ENCODE results near the gene FBRS.

The FBRS gene

GRCh38 chr16:30609926-30610839 lies 48.0 kb upstream of the FBRS start, which contains the start of gene ZNF689 (continued):
- TF ChIP-seq, protein P1, sequence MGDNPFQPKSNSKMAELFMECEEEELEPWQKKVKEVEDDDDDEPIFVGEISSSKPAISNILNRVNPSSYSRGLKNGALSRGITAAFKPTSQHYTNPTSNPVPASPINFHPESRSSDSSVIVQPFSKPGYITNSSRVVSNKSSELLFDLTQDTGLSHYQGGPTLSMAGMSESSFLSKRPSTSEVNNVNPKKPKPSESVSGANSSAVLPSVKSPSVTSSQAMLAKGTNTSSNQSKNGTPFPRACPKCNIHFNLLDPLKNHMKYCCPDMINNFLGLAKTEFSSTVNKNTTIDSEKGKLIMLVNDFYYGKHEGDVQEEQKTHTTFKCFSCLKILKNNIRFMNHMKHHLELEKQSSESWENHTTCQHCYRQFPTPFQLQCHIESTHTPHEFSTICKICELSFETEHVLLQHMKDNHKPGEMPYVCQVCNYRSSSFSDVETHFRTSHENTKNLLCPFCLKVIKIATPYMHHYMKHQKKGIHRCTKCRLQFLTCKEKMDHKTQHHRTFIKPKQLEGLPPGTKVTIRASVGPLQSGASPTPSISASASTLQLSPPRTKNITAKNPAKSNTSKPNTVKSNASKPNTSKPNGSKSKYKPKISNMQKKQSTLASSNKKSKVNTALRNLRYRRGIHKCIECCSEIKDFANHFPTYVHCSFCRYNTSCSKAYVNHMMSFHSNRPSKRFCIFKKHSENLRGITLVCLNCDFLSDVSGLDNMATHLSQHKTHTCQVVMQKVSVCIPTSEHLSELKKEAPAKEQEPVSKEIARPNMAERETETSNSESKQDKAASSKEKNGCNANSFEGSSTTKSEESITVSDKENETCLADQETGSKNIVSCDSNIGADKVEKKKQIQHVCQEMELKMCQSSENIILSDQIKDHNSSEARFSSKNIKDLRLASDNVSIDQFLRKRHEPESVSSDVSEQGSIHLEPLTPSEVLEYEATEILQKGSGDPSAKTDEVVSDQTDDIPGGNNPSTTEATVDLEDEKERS (tag by site-specific recombination; IDR thresholded peaks at IDR 0.05): no peak
- no peak for TF ChIP-seq ZNF404 (tag by site-specific recombination; IDR thresholded peaks at IDR 0.05)
- TF ChIP-seq ZNF214 (tag by site-specific recombination; IDR thresholded peaks at IDR 0.05; ENCODE audit: borderline replicate concordance): no peak
- peak; percentile 78 for TF ChIP-seq ZNF341 (tag by site-specific recombination; IDR thresholded peaks at IDR 0.05; ENCODE audit: low read depth)
- TF ChIP-seq, protein P2, sequence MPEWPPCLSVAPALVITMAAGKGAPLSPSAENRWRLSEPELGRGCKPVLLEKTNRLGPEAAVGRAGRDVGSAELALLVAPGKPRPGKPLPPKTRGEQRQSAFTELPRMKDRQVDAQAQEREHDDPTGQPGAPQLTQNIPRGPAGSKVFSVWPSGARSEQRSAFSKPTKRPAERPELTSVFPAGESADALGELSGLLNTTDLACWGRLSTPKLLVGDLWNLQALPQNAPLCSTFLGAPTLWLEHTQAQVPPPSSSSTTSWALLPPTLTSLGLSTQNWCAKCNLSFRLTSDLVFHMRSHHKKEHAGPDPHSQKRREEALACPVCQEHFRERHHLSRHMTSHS (tag by site-specific recombination; IDR thresholded peaks at IDR 0.05): no peak; the same call in 1 of the 2 replicates
- peak; percentile 45; the same call in 1 of the 2 replicates for TF ChIP-seq KLF10 (tag by site-specific recombination; IDR thresholded peaks at IDR 0.05)
- no peak for TF ChIP-seq ZSCAN16 (tag by site-specific recombination; IDR thresholded peaks at IDR 0.05)
- TF ChIP-seq ZNF837 (tag by site-specific recombination; IDR thresholded peaks at IDR 0.05): no peak
- no peak; the same call in none of the 2 replicates for TF ChIP-seq ZNF10 (tag by site-specific recombination; IDR thresholded peaks at IDR 0.05)
- no peak for TF ChIP-seq ZNF202 (tag by site-specific recombination; IDR thresholded peaks at IDR 0.05; ENCODE audit: borderline replicate concordance)
- TF ChIP-seq ZNF571 (tag by site-specific recombination; IDR thresholded peaks at IDR 0.05): no peak
- TF ChIP-seq MZF1 (tag by site-specific recombination; IDR thresholded peaks at IDR 0.05; ENCODE audit: borderline replicate concordance): no peak
- no peak for TF ChIP-seq MEIS1 (CRISPR knock-in tag; IDR thresholded peaks at IDR 0.05; ENCODE audit: borderline replicate concordance)
- TF ChIP-seq, protein P3, sequence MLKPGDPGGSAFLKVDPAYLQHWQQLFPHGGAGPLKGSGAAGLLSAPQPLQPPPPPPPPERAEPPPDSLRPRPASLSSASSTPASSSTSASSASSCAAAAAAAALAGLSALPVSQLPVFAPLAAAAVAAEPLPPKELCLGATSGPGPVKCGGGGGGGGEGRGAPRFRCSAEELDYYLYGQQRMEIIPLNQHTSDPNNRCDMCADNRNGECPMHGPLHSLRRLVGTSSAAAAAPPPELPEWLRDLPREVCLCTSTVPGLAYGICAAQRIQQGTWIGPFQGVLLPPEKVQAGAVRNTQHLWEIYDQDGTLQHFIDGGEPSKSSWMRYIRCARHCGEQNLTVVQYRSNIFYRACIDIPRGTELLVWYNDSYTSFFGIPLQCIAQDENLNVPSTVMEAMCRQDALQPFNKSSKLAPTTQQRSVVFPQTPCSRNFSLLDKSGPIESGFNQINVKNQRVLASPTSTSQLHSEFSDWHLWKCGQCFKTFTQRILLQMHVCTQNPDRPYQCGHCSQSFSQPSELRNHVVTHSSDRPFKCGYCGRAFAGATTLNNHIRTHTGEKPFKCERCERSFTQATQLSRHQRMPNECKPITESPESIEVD (tag by site-specific recombination; IDR thresholded peaks at IDR 0.05): no peak
- TF ChIP-seq ZFHX2 (tag by site-specific recombination; conservative IDR thresholded peaks at IDR 0.05): peak; percentile 4; the same call in 1 of the 2 replicates
- TF ChIP-seq ZSCAN23 (tag by site-specific recombination; IDR thresholded peaks at IDR 0.05): 0 out of 2 replicates have a peak, but pooled peaks have one; percentile 35
- TF ChIP-seq, protein P4, sequence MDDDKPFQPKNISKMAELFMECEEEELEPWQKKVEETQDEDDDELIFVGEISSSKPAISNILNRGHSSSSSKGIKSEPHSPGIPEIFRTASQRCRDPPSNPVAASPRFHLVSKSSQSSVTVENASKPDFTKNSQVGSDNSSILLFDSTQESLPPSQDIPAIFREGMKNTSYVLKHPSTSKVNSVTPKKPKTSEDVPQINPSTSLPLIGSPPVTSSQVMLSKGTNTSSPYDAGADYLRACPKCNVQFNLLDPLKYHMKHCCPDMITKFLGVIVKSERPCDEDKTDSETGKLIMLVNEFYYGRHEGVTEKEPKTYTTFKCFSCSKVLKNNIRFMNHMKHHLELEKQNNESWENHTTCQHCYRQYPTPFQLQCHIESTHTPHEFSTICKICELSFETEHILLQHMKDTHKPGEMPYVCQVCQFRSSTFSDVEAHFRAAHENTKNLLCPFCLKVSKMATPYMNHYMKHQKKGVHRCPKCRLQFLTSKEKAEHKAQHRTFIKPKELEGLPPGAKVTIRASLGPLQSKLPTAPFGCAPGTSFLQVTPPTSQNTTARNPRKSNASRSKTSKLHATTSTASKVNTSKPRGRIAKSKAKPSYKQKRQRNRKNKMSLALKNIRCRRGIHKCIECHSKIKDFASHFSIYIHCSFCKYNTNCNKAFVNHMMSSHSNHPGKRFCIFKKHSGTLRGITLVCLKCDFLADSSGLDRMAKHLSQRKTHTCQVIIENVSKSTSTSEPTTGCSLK (tag by site-specific recombination; IDR thresholded peaks at IDR 0.05): no peak
- no peak for TF ChIP-seq ZNF521 (tag by site-specific recombination; IDR thresholded peaks at IDR 0.05)
- TF ChIP-seq ZNF174 (tag by site-specific recombination; IDR thresholded peaks at IDR 0.05): no peak
- TF ChIP-seq, protein P5, sequence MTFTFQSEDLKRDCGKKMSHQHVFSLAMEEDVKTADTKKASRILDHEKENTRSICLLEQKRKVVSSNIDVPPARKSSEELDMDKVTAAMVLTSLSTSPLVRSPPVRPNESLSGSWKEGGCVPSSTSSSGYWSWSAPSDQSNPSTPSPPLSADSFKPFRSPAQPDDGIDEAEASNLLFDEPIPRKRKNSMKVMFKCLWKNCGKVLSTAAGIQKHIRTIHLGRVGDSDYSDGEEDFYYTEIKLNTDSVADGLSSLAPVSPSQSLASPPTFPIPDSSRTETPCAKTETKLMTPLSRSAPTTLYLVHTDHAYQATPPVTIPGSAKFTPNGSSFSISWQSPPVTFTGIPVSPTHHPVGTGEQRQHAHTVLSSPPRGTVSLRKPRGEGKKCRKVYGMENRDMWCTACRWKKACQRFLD (tag by site-specific recombination; IDR thresholded peaks at IDR 0.05): no peak
- TF ChIP-seq ZNF23 (tag by site-specific recombination; IDR thresholded peaks at IDR 0.05; ENCODE audit: borderline replicate concordance): 0 out of 2 replicates have a peak, but pooled peaks have one; percentile 61
- peak; percentile 86 for TF ChIP-seq ZNF777 (tag by site-specific recombination; IDR thresholded peaks at IDR 0.05; ENCODE audit: borderline replicate concordance)
- TF ChIP-seq ZNF473 (tag by site-specific recombination; IDR thresholded peaks at IDR 0.05): no peak
- TF ChIP-seq, protein P6, sequence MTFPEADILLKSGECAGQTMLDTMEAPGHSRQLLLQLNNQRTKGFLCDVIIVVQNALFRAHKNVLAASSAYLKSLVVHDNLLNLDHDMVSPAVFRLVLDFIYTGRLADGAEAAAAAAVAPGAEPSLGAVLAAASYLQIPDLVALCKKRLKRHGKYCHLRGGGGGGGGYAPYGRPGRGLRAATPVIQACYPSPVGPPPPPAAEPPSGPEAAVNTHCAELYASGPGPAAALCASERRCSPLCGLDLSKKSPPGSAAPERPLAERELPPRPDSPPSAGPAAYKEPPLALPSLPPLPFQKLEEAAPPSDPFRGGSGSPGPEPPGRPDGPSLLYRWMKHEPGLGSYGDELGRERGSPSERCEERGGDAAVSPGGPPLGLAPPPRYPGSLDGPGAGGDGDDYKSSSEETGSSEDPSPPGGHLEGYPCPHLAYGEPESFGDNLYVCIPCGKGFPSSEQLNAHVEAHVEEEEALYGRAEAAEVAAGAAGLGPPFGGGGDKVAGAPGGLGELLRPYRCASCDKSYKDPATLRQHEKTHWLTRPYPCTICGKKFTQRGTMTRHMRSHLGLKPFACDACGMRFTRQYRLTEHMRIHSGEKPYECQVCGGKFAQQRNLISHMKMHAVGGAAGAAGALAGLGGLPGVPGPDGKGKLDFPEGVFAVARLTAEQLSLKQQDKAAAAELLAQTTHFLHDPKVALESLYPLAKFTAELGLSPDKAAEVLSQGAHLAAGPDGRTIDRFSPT (tag by site-specific recombination; IDR thresholded peaks at IDR 0.05): no peak
- no peak for TF ChIP-seq ZNF677 (tag by site-specific recombination; IDR thresholded peaks at IDR 0.05)

Data from HEK293 (cell line).